NCI-H2227 treated with DMSO at 0.1 percent for 48 hours (cell line): ENCODE results near the gene WWOX.

Experiments used
- DNase-seq: peaks from one replicate; lab custom pipeline; 2025; lab: John Stamatoyannopoulos, UW

The WWOX gene

DNA sequence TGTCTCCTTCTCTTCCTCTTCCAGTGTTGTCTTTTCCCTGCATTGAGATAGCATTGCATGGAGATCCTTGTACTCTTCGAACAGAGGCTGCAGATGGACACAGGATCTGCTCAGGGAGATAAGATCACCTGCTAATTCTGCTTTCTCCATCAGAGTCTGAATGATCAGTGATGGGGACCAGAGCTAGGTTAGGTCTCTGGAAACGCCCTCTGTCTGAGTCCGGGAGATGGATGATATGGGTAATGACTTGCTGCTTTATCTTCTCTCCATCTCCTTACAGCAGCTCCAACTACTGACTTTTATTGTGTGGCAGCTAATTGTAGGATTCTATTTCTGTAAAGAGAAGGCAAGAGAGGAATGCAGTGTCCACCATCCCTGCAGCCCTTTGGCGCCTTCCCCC, 435.6 kb downstream of the WWOX start:
- peak; percentile 37 for DNase-seq

- DNase-seq: no peak
These were observed 438.1 kb downstream of the WWOX start for GRCh38 chr16:78537511-78537910.

- DNase-seq: no peak
These were observed 438.8 kb downstream of the WWOX start for GRCh38 chr16:78538292-78538691.

DNA sequence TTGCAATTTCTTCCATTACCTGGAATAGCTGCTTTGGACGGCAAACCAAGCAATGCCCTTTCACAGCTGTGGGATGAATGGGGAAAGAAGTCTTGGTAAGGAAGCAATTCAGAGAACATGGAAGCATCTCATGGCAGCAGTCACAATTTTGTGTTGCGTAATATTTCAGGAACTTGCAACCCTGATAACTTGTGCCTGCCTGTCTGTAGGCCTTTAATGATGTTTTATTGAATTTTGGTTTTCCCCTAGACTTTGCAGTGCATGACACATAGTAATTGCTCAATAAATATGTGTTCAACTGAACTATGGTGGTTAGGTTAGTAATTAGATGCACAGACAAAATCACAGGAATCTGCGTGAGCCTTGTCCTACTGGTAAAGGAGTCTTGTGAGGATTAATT, 439.5 kb downstream of the WWOX start:
- DNase-seq: no peak

DNA sequence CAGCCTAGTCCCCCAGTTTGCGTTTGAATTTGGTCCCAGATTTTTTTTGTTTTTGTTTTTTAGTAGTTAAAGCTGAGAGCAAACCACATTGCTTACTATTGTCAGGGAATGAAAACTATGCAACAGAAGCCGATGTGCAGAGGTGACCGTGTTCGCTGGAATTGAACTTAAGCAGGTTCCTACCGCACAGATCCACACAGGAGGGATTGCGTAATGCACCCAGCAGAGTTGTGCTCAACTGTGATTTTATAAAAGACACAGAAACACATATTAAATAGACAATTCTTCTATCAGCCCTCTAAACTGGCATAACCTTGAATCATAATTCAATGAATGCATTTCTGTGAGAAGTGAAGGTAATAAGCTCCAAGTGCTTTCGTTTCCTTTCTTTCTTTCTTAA, 443.0 kb downstream of the WWOX start:
- no peak for DNase-seq

GRCh38 chr16:78543023-78543422, 443.6 kb downstream of the WWOX start:
- DNase-seq: no peak

DNA sequence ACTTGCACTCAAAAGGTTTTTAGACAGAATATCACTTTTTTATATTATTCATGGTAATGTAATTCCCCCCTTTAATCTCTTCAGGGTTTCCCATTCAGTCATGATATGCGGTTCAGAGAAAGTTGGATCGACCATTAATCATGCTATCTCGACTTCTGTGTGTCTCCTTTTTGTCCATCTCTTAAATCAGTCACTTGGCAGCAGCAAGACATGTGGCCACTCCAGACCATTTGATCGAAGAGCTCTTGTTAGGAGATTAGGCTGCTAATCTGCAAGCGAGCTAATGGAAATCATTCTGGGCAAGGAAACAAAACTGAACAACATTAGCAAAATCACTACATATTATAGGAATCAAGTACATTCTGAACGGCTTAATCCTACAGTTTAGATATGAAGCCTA, 449.9 kb downstream of the WWOX start:
- DNase-seq: no peak

DNA sequence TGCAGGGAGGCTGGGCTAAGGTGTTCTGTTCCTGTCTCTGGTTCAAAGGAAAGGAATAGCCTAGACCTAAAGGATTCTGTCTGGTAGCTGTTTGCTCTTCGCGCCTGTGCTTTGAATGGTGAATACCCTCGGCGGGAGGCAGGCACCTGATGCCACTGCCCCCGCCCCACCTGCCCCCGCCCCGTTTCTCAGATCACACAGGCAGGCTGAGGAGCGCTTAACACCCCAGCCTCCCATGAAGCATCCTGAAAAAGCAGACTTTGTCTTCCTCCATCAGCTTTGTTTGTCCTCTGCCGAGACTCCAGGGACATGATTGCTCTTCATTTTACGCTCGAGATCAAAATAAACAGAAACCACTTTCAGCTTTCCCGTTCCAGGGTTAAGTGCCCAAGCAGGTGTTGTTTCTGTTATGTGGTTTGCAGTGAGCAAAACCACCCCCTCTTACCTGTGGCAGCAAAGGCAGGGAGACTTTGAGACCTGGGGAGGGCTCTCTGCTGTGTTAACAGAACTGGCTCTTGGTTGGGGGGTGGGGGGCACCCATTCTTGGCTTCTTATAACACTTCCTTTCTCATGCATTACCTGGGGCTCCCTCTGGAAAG, 452.1 kb downstream of the WWOX start:
- peak; percentile 34 for DNase-seq

GRCh38 chr16:78552106-78552675, 452.7 kb downstream of the WWOX start:
- no peak for DNase-seq

- DNase-seq: no peak
These were observed 453.3 kb downstream of the WWOX start for GRCh38 chr16:78552716-78553115.

GRCh38 chr16:78553268-78554039, 454.0 kb downstream of the WWOX start:
- no peak for DNase-seq

- no peak for DNase-seq
These were observed 457.0 kb downstream of the WWOX start for GRCh38 chr16:78556421-78556820.

DNA sequence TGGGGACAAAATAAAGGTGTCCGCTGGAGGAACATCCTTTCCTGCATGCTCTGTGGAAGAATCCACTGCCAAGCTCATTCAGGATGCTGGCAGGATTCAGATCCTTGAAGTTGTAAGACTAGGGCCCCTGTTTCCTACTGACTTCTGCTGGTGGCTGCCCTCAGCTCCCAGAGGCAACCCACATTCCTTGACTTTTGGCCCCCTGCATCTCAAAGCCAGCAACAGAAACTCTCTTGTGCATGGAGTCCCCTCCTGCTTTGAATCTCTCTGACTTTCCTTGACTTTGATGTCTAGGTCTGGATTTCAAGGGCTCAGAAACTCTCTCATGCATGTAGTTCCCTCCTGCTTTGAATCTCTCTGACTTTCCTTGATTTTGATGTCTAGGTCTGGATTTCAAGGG, 461.5 kb downstream of the WWOX start:
- DNase-seq: no peak

GRCh38 chr16:78562111-78562510, 462.7 kb downstream of the WWOX start:
- DNase-seq: no peak

DNA sequence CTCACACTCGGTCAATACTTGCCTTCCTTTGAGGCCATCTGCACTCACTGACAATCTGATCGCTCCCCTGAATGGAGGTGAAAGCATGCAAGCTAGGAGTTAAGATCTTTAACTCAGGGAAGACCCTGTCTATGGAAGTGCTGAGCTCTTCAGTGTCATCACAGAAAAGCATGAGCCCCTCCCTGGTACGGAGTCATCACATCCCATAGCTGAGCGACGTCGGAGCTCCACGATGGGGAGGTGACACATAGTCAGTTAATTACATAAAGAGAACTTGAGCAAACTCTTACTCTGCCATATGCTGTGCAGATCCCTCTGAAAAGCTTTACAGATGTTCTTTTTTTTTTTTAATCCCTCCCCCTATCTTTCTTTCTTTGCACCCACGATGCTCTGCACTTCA, 463.2 kb downstream of the WWOX start:
- DNase-seq: no peak

- DNase-seq: peak; percentile 38
These were observed 464.5 kb downstream of the WWOX start for GRCh38 chr16:78563905-78564304.

GRCh38 chr16:78566397-78567073, 467.1 kb downstream of the WWOX start:
- DNase-seq: no peak

DNA sequence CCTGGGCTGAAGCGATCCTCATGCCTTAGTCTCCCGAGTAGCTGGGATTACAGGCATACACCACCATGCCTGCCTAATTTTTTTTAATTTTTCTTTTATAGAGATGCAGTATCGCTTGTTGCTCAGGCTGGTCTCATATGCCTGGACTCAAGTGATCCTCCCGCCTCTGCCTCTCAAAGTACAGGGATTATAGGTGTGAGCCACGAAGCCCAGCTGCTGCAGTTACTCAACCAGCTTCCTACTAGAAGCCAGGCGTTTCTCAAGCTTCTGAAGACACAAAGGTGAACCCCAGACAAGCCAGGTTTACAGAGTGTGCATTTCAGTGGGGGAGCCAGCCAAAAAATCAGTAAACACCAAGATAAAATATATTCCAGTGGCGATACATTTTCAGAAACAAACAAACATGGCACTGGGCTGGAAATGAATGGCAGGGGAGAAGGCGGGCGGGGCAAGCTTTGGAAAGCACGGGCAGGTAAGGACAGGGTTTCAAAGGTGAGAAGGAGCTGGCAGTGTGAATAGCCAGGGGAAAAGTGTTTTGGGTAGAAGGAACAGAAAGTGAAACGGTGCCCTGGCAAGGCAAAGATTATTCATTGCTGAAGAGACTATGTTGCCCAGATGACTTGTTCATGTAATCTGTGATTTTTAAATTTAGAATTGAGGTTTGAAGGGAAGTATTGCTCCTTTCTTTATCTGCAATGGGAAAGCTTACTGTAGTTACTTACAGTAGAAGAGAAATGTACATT, 471.1 kb downstream of the WWOX start:
- no peak for DNase-seq

GRCh38 chr16:78571434-78571833, 472.0 kb downstream of the WWOX start:
- DNase-seq: no peak

- DNase-seq: no peak
These were observed 472.5 kb downstream of the WWOX start for GRCh38 chr16:78571898-78572358.

DNA sequence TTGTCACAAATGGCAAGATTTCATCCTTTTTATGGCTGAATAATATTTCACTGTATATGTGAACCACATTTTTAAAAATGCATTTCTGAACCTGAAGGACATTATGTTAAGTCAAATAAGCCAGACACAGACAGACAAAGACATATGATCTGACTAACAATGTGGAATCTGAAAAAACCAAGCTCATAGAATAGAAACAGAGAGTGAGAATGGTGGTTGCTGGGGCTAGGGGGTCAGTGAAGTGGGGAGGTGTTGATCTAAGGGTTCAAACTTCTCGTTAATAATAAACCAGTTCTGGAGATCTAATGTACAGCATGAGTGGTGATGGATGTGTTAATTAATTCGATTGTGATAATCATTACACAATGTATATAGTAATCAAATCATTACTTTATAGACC, 475.1 kb downstream of the WWOX start:
- DNase-seq: no peak

DNA sequence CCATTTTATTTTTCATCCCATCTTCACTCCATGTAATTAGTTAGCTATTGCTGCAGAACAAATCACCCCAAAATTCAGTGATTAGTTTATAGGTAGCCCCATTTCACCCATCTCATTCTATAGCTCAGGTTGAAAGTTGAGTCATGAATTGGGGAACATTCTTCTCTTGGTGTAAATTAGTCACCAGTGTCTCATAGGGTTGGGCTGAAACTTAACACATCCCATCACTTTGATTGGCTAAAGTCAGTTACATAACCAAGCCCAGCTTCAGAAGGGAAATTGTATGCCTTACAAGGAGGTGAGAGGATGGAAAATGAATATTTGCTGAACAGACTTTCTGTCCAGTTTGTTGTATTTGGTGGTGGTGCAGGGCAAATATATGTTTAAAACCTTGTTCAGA, 477.5 kb downstream of the WWOX start:
- DNase-seq: no peak
